HG02763 (cell line): ENCODE measurements around the gene STARD8.

Source experiments
- ATAC-seq: cut with Tn5 transposase; IDR thresholded peaks from one replicate; pipeline ENCODE4 v1.9.1; 2021; ENCODE audit warnings: mild to moderate bottlenecking, moderate library complexity; ENCODE audit not compliant: unreplicated experiment

Gene STARD8

GRCh38 chrX:68748030-68748429, 100.6 kb downstream of the STARD8 start:
- ATAC-seq = no peak

GRCh38 chrX:68749426-68749825, 102.0 kb downstream of the STARD8 start:
- ATAC-seq = no peak

- ATAC-seq = no peak
These were observed 102.8 kb downstream of the STARD8 start for GRCh38 chrX:68750316-68750715.

GRCh38 chrX:68751372-68751771, 103.9 kb downstream of the STARD8 start:
- no peak for ATAC-seq

GRCh38 chrX:68753218-68753617, 105.8 kb downstream of the STARD8 start:
- ATAC-seq = no peak

- ATAC-seq = no peak
These were observed 106.9 kb downstream of the STARD8 start for GRCh38 chrX:68754406-68754805.

GRCh38 chrX:68755616-68756125, 108.2 kb downstream of the STARD8 start:
- no peak for ATAC-seq

- no peak for ATAC-seq
These were observed 109.9 kb downstream of the STARD8 start for GRCh38 chrX:68757331-68757730.

- ATAC-seq = no peak
These were observed 110.3 kb downstream of the STARD8 start for GRCh38 chrX:68757731-68758130.

- no peak for ATAC-seq
These were observed 111.2 kb downstream of the STARD8 start for GRCh38 chrX:68758671-68759070.

GRCh38 chrX:68761086-68761485, 113.6 kb downstream of the STARD8 start:
- ATAC-seq = no peak

- no peak for ATAC-seq
These were observed 115.3 kb downstream of the STARD8 start for GRCh38 chrX:68762766-68763165.

GRCh38 chrX:68763481-68763880, 116.0 kb downstream of the STARD8 start:
- ATAC-seq = no peak
